Cardiac muscle cell (in vitro differentiated cells and primary cell): ENCODE results near the gene PFN1. TPM values are rescaled to one million over a fixed set of nuclear protein-coding genes. Genes with fewer than 3 reads are reported as not detected.

Experiments used
- DNase-seq, 2 donors: peaks; one replicate each; pipeline versions ENCODE4 v3.0.0 to v3.0.0-alpha.2; 2010 to 2017; ENCODE audit warnings: low read depth in 1 of 2, low spot score in 1 of 2
- H3K27ac ChIP-seq: fragments of 200-600 bp; sonication (generic); 2 replicates; pipeline ENCODE4 v1.5.1; 2016
- H3K27me3 ChIP-seq: fragments of 200-600 bp; sonication (generic); 2 replicates; pipeline ENCODE4 v1.6.0; 2016; ENCODE audit warnings: control low read depth
- H3K36me3 ChIP-seq: fragments of 200-600 bp; sonication (generic); 2 replicates; pipeline ENCODE4 v1.5.1; 2016; ENCODE audit warnings: control low read depth
- H3K4me1 ChIP-seq: fragments of 200-600 bp; sonication (generic); 2 replicates; pipeline ENCODE4 v1.8.1; 2017; ENCODE audit warnings: low read depth, mild to moderate bottlenecking, mixed run types
- H3K4me3 ChIP-seq: fragments of 200-600 bp; sonication (generic); 2 replicates; pipeline ENCODE4 v1.5.1; 2016; ENCODE audit warnings: mild to moderate bottlenecking
- H3K9me3 ChIP-seq: fragments of 200-600 bp; sonication (generic); 2 replicates; pipeline ENCODE4 v1.5.1; 2017; ENCODE audit warnings: low read depth, mild to moderate bottlenecking, control low read depth
- polyA plus RNA-seq: library from polyadenylated mRNA; unstranded; fragments of >200 nt; fragmentation: Nextera tagmentation; extraction: Ambion mirVana; gene quantifications from 2 replicates; pipeline ENCODE4 v1.2.1, GENCODE V29; 2016
- total RNA-seq: library from RNA; depleted of rRNA; stranded (reverse); fragments of >200 nt; gene quantifications from 2 replicates; pipeline ENCODE4 v1.2.3, GENCODE V29; 2016
- TF ChIP-seq, protein P1 (sequence below): IDR thresholded peaks from 2 replicates; pipeline ENCODE4 v1.5.1; 2012; ENCODE audit warnings: low read depth, mild to moderate bottlenecking, low read length

Gene PFN1
- total and polyA plus RNA-seq, 2 experiments from 2014 or later: 1,337 to 1,476 TPM

DNA sequence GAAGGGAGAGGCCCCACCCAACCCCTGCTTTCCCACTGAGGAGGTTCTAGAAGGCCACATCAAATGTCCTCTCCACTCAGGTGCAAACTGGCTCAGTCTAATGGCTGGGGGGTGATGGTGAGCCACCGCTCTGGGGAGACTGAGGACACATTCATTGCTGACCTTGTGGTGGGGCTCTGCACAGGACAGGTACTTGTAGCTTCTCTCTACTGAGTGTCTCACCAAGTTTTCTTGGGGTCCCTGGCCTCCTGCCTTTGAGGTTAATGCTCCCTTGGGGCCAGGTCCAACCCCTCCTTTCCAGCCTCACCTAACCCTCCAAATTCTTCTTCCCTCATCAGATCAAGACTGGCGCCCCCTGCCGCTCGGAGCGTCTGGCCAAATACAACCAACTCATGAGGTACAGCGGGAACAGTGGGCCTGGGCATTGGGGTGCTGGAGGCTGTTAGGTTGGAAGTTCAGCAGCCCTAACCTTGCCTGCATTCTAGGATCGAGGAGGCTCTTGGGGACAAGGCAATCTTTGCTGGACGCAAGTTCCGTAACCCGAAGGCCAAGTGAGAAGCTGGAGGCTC lies 8.2 kb upstream of the PFN1 start:
- Histone ChIP-seq H3K9me3 (no peaks in the 10 kb centered on the region), H3K27ac (peak overlapping the region; percentile 72), H3K27me3 (no peaks in the 10 kb centered on the region), H3K4me3 (no peak overlapping the region), H3K36me3 (peaks cover 33% of the 10 kb centered on the region), H3K4me1 (peaks cover 29% of the 10 kb centered on the region)
- TF ChIP-seq, protein P1, sequence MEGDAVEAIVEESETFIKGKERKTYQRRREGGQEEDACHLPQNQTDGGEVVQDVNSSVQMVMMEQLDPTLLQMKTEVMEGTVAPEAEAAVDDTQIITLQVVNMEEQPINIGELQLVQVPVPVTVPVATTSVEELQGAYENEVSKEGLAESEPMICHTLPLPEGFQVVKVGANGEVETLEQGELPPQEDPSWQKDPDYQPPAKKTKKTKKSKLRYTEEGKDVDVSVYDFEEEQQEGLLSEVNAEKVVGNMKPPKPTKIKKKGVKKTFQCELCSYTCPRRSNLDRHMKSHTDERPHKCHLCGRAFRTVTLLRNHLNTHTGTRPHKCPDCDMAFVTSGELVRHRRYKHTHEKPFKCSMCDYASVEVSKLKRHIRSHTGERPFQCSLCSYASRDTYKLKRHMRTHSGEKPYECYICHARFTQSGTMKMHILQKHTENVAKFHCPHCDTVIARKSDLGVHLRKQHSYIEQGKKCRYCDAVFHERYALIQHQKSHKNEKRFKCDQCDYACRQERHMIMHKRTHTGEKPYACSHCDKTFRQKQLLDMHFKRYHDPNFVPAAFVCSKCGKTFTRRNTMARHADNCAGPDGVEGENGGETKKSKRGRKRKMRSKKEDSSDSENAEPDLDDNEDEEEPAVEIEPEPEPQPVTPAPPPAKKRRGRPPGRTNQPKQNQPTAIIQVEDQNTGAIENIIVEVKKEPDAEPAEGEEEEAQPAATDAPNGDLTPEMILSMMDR: peak; percentile 35
- peak in 1 of 2 donors; percentile 41 for DNase-seq

DNA sequence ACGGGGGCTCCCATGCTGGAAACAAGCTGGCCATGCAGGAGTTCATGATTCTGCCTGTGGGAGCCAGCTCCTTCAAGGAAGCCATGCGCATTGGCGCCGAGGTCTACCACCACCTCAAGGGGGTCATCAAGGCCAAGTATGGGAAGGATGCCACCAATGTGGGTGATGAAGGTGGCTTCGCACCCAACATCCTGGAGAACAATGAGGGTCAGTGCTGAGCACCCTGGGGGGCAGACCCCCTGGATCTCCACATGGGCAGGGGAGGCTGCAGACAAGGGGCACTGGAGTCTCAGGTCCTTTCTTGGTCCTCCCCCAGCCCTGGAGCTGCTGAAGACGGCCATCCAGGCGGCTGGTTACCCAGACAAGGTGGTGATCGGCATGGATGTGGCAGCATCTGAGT lies 6.8 kb upstream of the PFN1 start:
- Histone ChIP-seq H3K9me3 (no peaks in the 10 kb centered on the region), H3K4me1 (peaks cover 37% of the 10 kb centered on the region), H3K36me3 (peaks cover 33% of the 10 kb centered on the region), H3K27ac (no peak overlapping the region), H3K27me3 (no peaks in the 10 kb centered on the region), H3K4me3 (no peak overlapping the region)
- TF ChIP-seq, protein P1: no peak
- no peak for DNase-seq

DNA sequence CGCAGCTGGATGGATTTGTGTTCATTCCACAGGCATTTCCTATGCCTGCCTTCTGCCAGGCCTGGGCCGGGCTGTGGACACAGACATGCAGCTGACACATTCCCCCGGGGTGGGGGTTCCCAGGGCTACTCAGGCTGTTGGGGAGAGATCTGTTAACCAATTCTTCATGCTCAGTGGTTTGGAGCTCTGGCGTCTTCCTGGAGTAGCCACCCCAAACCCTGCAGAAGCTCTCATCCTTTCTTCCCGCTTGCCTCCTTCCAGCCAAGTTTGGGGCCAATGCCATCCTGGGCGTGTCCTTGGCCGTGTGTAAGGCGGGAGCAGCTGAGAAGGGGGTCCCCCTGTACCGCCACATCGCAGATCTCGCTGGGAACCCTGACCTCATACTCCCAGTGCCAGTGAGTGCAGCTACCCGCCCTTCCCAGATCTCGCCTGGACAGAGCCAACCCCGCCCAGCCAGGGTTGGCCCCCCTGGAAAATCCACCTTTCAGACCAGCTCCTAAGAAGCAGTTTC lies 5.2 kb upstream of the PFN1 start:
- H3K27ac ChIP-seq: peak overlapping the region; percentile 94
- no peaks in the 10 kb centered on the region for H3K9me3 ChIP-seq
- no peak overlapping the region for H3K4me3 ChIP-seq
- peak in 1 of 2 donors; percentile 51 for DNase-seq
- H3K4me1 ChIP-seq: peaks cover 37% of the 10 kb centered on the region
- no peaks in the 10 kb centered on the region for H3K27me3 ChIP-seq
- TF ChIP-seq, protein P1: no peak
- H3K36me3 ChIP-seq: peaks cover 22% of the 10 kb centered on the region

DNA sequence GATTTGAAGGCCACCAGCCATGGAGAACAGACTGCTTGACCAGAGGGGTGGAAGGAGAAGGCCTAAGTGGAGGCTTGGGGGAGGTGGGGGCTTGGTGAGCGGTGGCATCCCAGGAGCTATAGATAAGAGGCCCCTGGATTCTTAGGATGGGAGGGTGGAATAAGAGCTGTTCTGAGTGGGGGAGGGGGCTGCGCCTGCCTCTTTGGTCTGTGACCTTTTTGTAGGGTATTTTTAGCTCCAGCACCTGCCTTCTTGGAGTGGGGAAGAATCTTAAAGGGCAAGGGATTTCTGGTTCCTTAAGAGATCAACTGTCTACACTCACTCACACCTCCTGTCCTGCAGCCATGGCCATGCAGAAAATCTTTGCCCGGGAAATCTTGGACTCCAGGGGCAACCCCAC lies 3.2 kb upstream of the PFN1 start:
- H3K27ac ChIP-seq: peak overlapping the region; percentile 94
- H3K4me3 ChIP-seq: peak overlapping the region; percentile 96
- peak in 1 of 2 donors; percentile 89 for DNase-seq
- H3K27me3 ChIP-seq: no peaks in the 10 kb centered on the region
- peaks cover 20% of the 10 kb centered on the region for H3K36me3 ChIP-seq
- TF ChIP-seq, protein P1: no peak
- peaks cover 41% of the 10 kb centered on the region for H3K4me1 ChIP-seq
- H3K9me3 ChIP-seq: no peaks in the 10 kb centered on the region

DNA sequence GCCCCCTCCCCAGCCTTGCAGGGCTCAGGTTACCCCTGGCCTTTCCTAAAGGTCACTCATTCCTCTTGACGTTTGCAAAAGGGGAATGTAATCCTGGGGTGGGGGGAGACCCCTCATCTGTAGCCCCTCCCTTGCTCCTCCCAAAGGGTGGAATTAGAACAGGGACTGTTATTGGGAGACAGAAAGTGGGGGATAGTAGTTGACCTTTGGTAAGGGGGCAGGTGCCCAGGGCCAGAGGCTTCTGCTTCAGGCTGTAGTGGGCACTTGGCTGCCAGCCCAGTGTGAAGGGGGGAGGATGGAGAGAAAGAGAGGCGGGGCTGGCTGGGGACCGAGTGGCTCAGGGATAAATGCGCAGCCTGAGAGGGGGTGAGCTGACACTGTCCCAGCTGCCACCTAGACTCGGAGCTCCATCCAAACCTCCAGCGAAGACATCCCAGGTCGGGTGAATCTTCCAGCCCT lies 2.4 kb upstream of the PFN1 start, which contains the start of gene ENO3:
TSS of gene ENO3 (plus strand) at position 374 of the 459 bp plus-strand sequence. CDS start 711 bp downstream, outside the sequence.
- Histone ChIP-seq H3K27me3 (no peaks in the 10 kb centered on the region), H3K27ac (peak within 1 kb of the TSS; percentile 94), H3K9me3 (no peaks in the 10 kb centered on the region), H3K36me3 (peaks cover 23% of the 10 kb centered on the region), H3K4me1 (peaks cover 44% of the 10 kb centered on the region), H3K4me3 (peak within 1 kb of the TSS; percentile 96)
- DNase-seq: peak in 1 of 2 donors; percentile 76
- TF ChIP-seq, protein P1: no peak
